GM23248 (cell line): ENCODE data around the gene CPEB3.

Experiments
- EZH2 ChIP-seq: fragments of 200-600 bp; sonication (generic); IDR thresholded peaks from 2 replicates; pipeline ENCODE4 v1.6.1; 2018; ENCODE audit warnings: antibody characterized with exemption, mild to moderate bottlenecking; ENCODE audit not compliant: insufficient read depth, poor library complexity, severe bottlenecking
- EZH2phosphoT487 ChIP-seq: fragments of 200-600 bp; sonication (generic); IDR thresholded peaks from 2 replicates; pipeline ENCODE4 v1.6.1; 2018; ENCODE audit warnings: antibody characterized with exemption, moderate library complexity, mild to moderate bottlenecking, low read depth; ENCODE audit not compliant: insufficient read depth

DNA sequence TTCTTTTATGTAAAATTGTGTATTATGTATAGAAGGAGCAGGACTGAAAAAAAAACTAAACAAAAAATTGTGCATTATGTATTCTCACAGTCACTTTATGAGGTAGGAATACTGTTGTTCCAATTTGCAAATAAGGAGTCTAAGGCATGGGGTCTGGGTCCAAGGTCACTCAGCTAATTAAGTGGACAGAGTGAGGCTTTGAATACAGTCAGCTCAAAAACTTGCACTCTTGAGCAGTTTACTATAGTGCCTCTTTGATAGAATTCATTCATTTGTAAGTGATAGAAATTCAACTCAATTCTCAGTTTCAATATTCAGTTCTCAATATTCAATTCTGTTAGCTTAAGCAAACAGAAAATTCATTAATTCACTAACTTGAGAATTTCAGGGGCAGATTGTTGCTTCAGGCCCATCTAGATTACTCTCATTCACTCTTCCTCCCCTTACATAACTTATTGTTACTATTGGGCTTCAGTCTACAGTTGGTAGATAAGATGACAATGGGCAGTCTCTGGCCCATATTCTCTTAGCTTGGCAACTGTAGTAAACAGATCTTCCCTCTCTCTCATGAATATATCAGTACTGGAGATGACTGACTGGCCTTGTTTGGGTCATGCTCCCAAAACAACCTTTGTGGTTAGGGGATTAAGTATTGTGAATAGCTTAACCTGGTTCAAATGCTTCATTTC lies 280.7 kb downstream of the CPEB3 start:
- TF ChIP-seq EZH2 (no peak), EZH2phosphoT487 (no peak)
